Left hindlimb (tissue), 1 donor: ENCODE results near the gene LGI2.
"Not testable (repeated sequence)": the region's sequence is repeated elsewhere in the genome, so short reads cannot be mapped to it uniquely, and the experiment has no call there.

Experiments used
- DNase-seq: peaks from one replicate; pipeline ENCODE4 v3.0.0-alpha.2; 2018

Gene LGI2

DNA sequence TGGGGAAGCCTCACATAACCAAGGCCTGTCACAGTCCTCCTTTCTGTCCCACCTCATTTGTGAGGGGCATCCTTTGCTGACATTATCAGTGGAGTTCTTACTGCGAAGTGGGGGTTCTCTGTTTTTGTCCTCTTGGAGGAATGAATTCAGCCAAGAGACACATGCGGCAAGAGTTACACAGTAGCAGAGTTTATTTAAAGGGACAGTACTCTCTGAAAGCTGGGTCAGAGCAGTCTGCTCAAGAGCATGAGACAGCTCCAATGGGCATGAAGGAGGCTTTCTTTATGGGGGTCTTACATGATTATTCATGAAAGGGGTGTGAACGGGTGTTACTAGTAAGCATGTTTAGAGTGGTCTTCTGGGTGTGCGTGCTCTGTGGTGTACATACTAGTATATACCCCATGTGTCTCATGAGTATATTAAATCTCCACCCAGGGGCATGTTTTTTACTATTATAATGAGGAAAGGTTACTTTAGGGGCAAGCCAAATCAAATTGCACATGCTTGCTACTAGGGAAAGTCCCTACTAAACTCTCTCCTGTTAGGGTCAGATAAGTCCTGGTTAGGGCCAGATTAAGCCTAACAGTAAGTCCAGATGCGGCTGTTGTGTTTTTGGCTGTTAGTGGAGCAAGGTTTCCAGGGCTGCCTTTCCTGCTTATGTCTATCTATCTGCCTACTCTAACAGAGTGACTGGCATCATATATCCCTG is 19.8 kb upstream of the LGI2 start:
- DNase-seq: no peak

DNA sequence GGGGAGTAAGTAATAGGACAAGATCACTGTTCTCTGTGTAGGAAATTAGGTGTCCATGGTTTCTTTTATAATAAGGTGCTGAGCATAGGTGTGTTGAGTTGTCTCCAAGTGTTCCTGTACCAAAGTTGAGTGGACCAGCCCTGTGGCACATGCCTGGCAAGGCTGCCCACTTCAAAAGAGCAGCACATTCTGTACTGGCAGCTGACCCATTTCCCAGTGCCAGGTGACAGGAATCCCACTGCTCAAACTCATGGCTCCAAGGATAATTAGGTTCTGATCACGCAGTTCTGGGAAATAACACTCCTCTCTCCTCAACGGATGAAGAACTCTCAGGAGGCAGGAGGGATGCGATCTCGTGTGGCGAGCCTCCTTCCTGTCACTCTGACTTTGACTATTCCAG is 12.8 kb upstream of the LGI2 start:
- no peak for DNase-seq

DNA sequence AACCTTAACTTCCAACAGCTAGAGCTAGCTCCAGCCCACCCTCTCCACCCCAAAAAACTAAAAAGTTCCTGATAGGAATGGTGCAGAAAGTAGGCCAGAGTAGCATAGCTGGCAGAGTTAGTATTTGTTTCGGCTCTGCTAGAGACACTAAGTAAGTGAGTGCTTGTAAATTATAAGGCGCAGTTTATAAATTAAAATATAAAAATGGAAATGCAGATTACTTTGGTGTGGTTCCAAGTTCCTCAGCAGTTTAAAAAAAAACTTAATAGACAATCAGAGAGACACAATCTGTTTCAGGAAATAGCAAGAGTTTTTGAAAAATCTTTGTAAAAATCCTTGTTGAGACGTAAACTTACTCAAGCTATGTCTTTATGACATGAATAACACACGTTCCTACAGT is 2.8 kb upstream of the LGI2 start:
- no peak for DNase-seq

DNA sequence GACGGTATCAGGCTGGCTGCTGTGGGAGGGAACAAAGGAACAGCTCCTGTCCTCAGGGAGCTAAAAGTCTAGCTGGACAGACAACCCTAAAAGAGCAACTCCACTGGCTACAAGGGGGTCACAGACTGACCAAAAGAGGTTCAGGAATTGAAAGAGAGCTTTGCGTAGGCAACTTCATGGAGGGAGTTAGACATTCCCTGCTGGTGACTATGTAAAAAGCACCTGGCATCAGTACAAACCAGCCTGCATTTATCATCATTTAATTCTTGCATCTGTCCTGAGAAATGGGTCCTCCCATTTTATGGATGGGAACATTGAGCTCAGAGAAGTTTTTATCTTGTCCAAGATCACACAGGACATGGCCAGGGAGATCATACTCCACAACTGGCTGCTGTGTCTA is 1.4 kb upstream of the LGI2 start:
- no peak for DNase-seq

DNA sequence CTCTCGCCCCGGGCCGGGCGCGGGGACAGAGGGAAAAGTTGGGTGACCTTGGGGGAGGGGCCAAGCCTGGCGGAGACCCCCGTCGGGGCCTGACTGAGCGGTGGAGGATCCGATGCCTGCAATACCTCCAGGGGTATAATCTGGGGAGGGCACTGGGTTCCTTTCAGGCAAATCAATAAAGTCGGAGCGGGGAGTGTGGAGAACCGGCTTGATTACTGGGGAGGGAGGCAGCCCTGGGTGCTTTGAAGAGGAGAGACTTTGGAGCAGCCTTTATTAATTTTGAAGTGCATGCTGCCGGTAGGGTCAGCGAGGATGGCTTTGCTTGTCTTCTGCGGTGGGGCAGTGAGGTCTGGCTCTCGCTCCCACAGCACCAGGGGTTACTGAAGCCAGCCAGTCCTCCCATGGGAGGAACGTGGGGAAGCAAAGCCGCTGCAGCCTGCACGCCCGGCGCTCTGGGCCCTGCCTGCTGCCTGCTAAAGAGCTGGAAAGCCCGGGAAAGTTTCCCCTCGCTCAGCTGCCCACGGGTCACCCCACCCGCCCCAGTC is 403 bp upstream of the LGI2 start:
- peak; percentile 63 for DNase-seq

DNA sequence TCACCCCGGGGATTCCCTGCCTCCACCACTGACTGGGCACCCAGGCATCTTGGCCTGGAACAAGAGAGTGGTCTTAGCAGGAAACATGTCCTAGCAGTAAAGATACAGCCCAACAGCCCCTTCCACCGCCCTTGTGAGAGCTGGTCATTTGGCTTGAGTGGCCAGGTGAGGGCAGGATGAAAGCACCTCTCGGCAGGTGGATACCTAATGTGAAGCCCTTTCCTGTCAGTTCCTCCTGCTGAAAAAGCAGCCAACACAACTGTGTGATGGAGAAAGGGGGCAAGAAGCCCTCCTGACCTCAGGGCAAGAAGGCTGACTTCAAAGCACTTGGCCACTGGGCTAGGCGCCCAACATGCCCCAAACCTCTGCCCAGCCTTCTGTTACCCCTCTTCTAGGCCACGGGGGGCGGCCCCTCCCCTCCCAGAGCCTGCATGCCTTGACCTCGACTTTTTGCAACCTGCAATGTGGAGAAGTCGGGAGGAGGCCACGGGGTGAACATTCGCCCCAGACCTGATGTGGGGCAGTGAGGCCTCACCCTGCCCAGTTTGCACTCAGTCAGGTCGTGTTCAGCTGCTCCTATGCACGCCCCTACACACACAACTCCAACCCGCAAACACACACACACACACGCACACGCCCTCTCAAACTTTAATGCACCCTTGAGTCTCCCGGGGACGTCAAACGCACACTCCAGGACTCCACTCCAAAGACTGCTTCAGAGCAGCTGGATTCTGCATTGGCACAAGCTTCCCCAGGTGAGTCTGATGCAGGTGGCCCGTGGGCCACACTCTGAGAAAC is 1.1 kb downstream of the LGI2 start:
- DNase-seq: no peak

DNA sequence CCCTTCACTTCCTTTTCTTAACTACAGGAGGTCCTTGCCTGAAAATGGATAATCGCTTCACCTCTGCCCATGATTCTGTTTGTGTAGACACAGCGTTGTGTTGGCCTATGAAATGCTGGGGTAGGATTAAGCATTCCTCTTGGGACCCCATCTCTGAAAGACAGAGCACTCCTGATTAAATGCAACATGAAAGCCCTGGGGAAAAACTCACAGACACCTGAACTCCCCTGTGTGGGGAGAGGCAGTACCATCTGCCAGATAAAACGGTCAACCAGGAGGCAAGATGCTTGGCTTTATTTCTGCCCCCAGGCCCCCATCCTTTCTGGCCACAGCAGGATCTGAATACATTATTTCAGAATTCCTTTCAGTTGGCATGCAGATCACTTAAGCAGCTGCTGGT is 1.9 kb downstream of the LGI2 start:
- no peak for DNase-seq

DNA sequence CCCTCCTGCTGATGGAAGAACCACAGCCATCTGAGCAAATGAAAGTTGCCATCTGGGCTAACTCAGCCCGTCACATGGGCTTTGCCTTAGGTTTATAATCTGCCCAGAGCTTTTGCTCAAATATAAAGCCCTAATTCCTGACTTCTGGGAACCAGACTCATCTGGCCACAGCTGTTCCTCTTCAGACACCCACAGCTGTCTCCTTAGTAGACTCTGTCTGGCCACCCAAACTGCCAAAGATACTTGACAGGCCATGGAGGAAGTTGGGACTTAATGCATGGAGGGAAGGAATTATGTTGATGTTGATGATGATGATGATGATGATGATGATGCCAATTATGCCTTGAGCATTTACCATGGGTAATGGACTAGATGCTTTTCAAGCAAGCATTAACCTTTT is 8.0 kb downstream of the LGI2 start:
- no peak for DNase-seq

DNA sequence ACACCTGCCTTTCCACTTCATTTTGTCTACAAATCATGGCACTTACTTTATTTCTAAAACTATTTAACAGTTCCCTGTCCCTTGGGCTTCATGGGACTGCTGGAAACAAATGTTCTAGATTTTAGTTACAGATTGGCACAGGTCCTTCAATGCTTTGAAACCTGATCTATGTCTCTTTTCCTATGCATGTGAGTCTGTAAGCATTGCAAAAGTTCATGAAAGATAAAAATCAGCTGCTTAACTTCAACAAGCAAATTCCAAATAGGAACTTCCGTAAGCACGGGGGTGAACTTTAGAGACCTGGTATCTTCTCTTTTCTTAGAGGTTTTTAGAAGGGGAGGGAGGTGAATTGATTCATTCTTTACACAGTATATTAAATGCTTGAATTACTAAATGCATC is 9.5 kb downstream of the LGI2 start:
- no peak for DNase-seq

DNA sequence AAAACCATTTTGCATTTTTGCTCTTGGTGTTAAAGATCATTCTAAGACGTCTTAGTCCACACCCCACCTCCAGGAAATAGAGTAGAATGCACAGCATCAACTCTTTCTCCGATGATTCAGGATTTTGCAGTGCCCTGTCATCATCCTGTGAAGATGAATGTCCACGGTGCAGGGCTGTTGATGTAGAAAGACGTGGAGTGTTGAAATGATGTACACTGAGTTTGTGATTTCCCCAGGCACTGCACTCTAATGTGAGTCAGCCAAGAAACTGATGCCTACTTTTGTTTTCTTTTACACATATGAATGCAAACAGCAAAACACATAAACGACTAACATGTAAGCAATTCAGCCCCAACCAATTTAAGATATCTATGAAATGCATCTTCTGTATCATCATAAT is 10.5 kb downstream of the LGI2 start:
- DNase-seq: no peak

DNA sequence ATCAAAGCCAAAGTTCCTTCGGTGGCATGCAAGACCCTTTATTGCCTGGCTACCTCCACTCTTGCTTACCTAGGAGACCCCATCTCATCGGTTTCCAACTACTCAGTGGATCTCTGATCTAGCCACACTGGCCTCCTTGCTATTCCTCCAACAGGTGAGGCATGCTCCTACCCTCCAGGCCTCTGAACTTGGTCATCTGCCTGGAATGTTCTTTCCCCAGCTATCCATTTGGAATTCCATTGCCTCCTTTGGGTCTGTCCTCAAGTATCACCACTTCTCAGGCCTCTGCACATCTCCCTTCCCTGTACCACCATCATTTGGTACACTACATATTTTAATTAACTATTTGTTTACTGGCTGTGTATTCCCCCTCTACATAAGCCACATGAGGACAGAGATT is 11.2 kb downstream of the LGI2 start:
- DNase-seq: no peak

DNA sequence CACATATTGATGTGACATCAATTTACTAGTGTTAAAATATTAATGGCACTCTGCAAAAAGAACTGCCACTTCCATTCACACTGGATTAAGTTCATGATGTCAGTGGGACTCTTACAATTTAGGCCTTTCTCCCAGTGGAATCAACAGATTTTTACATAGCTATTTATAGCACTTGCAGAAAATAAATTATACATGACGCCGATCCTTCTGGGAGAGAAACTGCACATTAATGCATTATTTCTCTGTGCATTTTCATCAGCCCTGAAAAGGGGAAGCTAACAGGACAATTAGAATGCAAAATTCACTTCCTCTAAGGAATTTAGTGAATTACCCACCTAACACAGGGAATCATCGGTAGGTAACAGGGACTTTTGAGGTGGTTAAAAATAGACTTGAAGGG is 15.7 kb downstream of the LGI2 start:
- no peak for DNase-seq

DNA sequence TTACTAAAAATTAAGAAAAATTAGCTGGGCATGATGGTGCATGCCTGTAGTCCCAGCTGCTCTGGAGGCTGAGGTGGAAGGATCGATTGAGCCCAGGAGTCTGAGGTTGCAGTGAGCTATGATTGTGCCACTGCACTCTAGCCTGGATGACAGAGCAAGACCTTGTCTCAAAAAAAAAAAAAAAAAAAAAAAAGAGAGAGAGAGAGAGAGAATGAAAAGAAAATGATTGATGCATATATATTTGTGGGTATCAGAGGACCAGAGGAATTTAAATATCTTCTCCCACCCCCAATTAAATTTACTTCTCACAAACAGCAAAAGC is 16.1 kb downstream of the LGI2 start:
- not testable (repeated sequence) for DNase-seq

DNA sequence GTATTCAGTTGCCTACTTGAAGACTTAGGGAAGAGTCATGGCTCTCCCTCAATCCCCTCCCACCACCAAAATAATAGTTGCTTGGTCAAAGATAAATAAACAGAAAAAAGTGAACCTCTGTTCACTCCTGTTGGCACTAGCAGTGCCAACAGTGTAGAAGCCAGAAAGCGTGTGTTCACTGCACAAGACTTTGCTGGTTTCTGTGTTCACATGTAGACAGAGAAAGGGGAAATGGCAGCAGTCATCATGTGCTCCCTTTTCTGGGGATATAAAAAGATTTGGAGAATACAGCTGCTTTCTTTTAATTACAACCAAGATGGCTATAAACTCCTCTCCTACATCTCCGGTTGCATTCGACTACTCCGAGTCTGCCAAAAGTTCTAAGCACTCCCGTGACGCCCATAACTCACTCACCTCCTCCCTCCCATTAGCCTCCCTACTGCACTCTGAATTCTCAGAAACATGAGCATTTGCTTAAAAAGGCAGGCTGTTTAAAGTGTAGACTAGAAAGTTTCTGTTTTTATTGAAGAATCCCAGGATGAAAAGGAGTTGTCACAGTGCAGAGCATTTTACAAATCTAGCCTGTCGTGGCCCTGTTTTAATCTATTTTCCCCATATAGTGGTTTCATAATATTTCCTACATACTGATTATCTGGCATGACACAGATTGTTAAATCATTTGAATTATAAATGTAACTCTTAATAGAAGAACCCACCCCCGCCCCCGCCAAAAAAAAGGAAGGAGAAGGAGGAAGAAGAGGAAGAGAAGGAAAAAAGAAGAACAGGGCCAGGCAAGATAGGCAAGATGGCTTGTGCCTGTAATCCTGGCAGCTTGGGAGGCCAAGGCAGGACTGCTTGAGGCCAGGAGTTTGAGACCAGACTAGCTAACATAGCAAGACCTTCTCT is 16.7 kb downstream of the LGI2 start:
- peak; percentile 88 for DNase-seq

DNA sequence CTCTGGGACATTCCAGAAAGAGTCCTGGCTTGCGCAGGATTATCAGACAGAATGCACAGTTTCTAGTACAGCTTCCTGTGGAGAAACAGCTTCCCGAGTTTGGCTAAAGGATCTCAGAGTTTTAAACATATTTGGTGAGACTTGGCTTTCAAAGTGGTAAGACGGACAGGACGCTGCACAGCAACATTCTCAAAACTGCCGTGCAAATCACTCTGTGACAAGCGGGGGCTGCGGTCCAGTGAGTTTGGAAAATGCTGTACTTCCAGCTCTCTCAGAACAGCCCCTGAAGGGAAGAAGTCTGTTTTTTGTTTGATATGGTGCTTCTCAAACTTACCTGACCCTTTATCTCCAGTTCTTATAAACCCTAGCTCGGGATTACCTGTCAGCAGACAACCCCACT is 18.1 kb downstream of the LGI2 start:
- DNase-seq: no peak

DNA sequence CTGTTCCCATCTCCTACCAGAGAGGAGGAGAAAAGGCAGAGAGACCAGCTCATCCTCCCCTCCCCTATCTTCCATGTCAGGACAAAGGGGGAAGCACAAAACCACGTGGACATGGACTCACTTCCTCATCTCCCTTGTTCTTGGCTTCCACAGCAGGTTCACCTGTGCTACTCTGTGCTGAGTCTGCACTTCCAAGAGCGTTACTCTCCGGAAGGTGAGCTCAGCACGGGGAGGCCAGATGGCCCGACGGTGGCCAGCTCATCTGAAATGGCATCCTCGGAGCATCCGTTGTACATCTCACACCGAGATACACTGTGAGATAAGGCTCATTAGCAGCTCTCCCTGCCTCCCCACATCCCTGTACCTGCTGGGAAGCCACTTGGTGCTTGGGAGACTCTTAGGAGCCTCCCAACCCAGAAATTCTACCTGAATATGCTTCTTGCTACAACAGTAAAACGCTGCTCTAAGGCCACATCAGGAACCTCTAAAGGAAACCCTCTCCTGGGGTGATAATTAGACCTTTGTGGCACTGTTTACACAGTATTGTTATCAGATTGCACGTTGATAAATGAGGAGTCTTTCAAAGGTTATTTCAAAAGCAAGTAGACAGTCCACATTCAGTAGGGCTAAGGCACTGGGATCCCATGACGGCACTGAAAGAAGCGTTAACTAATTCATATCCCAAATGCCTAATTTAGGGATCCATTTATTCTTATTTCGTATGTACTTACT is 19.4 kb downstream of the LGI2 start:
- DNase-seq: no peak

DNA sequence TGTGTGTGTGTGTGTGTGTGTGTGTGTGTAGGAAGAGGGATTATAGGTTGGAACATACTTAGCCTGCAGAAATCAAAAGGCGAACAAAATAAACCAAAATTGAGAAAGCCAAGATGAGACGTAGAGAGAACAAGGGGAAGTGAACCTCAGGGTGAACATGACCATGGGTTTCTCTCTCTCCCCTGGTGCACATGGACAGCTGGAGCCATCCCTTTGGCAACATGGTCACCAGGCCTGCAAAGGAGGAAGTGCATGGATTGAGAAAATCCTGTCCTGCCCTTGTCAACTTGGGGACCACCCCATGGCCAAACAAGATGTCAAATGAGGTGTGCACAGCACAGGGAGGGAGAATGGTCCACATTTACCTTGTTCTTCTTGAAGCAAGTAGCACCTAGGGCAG is 23.1 kb downstream of the LGI2 start:
- DNase-seq: no peak

DNA sequence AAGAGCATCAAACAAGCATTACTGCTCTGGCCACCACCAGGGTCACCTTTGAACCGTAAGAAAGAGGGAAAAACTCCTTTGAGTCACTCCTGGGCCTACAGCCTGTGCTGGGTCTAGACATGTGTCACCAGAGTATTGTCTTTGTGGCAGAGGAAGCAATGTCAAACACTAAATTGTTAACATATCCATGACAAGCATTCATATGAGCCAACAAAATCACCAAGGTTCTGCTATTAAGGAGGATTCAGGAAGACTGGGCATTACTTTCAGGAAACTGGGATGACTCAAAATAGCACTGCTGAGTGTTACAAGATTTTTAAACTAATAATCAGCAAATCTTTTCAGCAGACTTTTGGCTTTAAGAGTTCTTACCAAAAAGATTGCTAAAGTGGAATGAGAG is 28.1 kb downstream of the LGI2 start:
- no peak for DNase-seq

DNA sequence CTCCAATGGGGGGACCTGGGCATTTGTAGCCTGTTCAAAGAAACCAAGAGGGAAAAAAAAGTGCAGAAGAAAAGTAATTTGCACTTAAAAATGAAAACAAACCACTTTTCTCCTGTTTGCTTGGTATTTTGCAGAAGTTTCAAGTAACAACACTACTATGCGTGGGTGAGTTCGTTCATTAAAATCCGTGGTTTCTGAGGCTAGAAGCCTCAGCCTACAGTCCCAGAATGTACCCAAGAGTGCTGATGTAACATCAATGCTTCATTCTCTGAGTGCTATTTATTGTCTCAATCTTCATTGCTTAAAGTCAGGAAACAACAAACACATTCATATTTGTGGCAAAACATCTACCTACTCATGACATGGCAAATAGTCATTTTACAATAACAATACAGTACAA is 29.2 kb downstream of the LGI2 start:
- DNase-seq: no peak

DNA sequence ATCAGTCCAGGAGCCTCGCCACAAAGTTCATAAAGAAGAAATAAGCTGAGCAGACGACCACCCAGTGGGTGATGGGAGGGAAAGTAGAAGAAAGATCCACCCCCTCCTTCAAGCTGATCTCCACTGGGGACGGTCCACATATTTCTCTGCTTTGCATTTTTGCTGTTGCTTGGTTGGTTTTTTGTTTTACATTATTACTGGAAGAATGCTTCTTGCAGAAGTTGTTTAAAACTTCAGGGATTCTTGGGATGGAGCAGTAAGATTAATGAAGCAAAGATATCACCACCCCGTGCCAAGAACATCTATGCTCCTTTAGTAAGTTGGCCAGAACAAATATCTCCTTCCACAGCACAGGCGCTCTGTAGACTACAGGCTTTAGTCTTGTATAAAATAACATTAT is 30.1 kb downstream of the LGI2 start:
- no peak for DNase-seq

DNA sequence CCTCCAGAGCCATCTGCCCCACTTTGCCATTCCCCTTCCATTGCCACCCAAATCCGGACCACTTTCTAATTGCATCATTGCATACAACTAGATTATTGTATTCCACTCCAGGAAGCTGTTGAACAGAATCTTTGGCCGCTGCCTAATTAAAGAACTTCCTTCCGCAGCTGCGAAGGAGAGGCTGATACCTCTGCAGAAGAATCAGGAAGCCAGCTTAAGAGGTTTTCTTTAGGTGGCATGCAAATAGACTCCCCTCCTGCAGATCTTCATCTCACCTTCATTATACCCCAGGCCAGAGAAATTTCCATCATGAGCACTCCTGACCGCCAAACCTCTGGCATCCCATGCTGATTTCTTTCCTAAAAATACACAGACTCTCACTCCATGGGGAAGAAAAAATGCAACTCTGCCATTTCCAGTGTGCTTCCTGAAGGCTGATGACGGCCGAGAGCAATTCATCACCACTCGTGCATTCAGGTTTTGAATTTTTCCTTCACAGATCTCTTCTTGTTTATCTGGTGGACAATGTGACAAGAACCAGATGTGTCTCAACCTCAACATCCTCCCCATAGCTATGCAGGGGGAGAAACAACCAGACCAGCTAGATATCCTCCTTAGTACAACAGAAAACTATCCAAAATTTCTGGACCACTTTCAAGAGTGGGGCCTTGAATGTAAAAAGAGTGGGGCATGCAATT is 31.2 kb downstream of the LGI2 start:
- DNase-seq: no peak

DNA sequence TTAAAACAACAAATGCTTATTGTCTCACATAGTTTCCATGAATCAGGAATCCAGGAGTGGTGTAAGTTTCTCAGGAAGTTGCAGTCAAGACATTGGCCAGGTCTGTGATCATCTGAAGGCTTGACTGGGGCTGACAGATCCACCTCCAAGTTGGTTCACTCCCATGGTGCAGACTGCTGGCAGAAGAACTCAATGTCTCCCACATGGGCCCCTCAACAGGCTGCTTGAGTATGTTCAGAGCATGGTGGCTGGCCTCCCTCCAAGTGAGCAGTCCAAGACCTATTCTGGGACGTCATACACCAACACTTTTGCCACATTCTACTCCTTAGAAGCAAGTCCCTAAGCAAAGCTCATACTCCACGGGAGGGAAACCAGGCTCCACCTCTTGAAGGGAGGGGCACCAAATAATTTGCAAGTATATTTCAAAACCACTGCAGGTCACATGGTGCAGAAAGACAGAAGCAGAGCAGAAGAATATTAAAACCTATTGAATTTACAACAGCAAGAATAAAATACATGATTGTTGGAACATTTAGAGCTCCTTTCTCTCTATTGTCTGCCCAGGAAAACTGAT is 35.3 kb downstream of the LGI2 start:
- no peak for DNase-seq
